ENCODE data around the gene MPST. TPM values are rescaled to one million over a fixed set of nuclear protein-coding genes. Genes with fewer than 3 reads are reported as not detected.

The MPST gene
- polyA plus RNA-seq, 1 donor (not counting 4 experiments of a cell fraction or from before 2014, with no cell fraction given): 23.5 TPM

- no peak for DNase-seq (ENCODE audit: low read depth, low spot score)
- peaks cover 4% of the 10 kb centered on the region for H3K27me3 ChIP-seq (ENCODE audit: control insufficient read depth, extremely low read depth, insufficient read depth, low read length)
- H2AFZ ChIP-seq (ENCODE audit: control insufficient read depth, low read length): no peak overlapping the region
- no peak overlapping the region for H3K27ac ChIP-seq (ENCODE audit: control insufficient read depth, insufficient read depth, low read length)
- H3K36me3 ChIP-seq (ENCODE audit: control insufficient read depth in 2 of 2, extremely low read depth in 1 of 2, insufficient read depth in 2 of 2, low read length in 2 of 2): no peaks in the 10 kb centered on the region
- H4K20me1 ChIP-seq (ENCODE audit: control insufficient read depth, extremely low read depth, insufficient read depth, low read length): no peaks in the 10 kb centered on the region
- no peaks in the 10 kb centered on the region for H3K4me1 ChIP-seq (ENCODE audit: control insufficient read depth, extremely low read depth, insufficient read depth, low read length)
- H3K9ac ChIP-seq (ENCODE audit: control insufficient read depth, extremely low read depth, insufficient read depth, low read length): no peak overlapping the region
- dilution Hi-C loops (cut with MboI; ENCODE audit: extremely low pct_ligation_motif_present, low sequenced_read_pairs): no loop called here
- no peak overlapping the region for H3K4me2 ChIP-seq (ENCODE audit: control insufficient read depth, extremely low read depth, insufficient read depth, low read depth, low read length)
- no peaks in the 10 kb centered on the region for H3K9me1 ChIP-seq (ENCODE audit: control insufficient read depth, extremely low read depth, insufficient read depth, low read length)
- H3K9me3 ChIP-seq (ENCODE audit: control insufficient read depth, low read depth, low read length): peaks cover 3% of the 10 kb centered on the region
- TF ChIP-seq, protein P1, sequence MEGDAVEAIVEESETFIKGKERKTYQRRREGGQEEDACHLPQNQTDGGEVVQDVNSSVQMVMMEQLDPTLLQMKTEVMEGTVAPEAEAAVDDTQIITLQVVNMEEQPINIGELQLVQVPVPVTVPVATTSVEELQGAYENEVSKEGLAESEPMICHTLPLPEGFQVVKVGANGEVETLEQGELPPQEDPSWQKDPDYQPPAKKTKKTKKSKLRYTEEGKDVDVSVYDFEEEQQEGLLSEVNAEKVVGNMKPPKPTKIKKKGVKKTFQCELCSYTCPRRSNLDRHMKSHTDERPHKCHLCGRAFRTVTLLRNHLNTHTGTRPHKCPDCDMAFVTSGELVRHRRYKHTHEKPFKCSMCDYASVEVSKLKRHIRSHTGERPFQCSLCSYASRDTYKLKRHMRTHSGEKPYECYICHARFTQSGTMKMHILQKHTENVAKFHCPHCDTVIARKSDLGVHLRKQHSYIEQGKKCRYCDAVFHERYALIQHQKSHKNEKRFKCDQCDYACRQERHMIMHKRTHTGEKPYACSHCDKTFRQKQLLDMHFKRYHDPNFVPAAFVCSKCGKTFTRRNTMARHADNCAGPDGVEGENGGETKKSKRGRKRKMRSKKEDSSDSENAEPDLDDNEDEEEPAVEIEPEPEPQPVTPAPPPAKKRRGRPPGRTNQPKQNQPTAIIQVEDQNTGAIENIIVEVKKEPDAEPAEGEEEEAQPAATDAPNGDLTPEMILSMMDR (optimal IDR thresholded peaks at IDR 0.05 in 1 of 3, IDR thresholded peaks at IDR 0.05 in 1 of 3, conservative IDR thresholded peaks at IDR 0.05 in 1 of 3; ENCODE audit: extremely low read depth in 1 of 3, insufficient read depth in 2 of 3, low read length in 3 of 3): no peak
- TF ChIP-seq EZH2 (IDR thresholded peaks at IDR 0.05; ENCODE audit: low read length): no peak
- no peaks in the 10 kb centered on the region for H3K79me2 ChIP-seq (ENCODE audit: control insufficient read depth, insufficient read depth, low read length)
- no peak for FAIRE-seq
- no peak overlapping the region for H3K4me3 ChIP-seq (ENCODE audit: control insufficient read depth in 2 of 3, extremely low read depth in 1 of 3, insufficient read depth in 2 of 3, low read depth in 1 of 3, low read length in 3 of 3)
Observed at GRCh38 chr22:36985211-36985889, 34.2 kb upstream of the MPST start.

DNA sequence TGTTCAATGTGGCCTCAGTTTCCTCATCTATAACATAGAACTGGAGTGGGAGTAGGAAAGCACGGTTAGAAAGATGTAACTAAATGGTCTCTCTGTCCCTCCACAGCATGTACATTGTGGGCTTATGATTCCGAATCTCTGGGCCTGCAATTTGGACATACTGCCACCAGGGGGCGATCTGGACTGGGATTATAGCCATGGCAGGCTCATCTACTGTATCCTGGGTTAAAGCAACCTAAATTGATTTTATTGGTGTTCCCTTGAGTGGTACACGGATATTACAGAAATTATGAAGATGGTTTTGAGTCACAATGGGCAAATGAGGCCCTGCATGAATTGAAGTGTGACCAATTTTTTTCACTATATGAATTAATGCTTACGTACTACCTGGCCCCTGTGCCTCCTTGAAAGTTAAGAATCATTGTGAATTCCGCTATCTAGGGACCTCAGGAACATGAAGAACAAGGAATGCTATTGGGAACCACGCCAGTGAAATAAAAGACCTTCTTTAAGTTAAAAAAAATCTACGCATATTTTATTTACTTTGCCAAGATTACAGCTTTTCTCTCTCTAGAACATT is 33.2 kb upstream of the MPST start:
- peak; percentile 5 for FAIRE-seq
- Histone ChIP-seq H3K27ac (ENCODE audit: control insufficient read depth, insufficient read depth, low read length) (no peak overlapping the region), H3K4me3 (ENCODE audit: control insufficient read depth in 2 of 3, extremely low read depth in 1 of 3, insufficient read depth in 2 of 3, low read depth in 1 of 3, low read length in 3 of 3) (no peak overlapping the region), H3K4me1 (ENCODE audit: control insufficient read depth, extremely low read depth, insufficient read depth, low read length) (no peaks in the 10 kb centered on the region), H3K9ac (ENCODE audit: control insufficient read depth, extremely low read depth, insufficient read depth, low read length) (no peak overlapping the region), H3K9me1 (ENCODE audit: control insufficient read depth, extremely low read depth, insufficient read depth, low read length) (no peaks in the 10 kb centered on the region), H2AFZ (ENCODE audit: control insufficient read depth, low read length) (no peak overlapping the region), H3K79me2 (ENCODE audit: control insufficient read depth, insufficient read depth, low read length) (no peaks in the 10 kb centered on the region), H3K36me3 (ENCODE audit: control insufficient read depth in 2 of 2, extremely low read depth in 1 of 2, insufficient read depth in 2 of 2, low read length in 2 of 2) (no peaks in the 10 kb centered on the region), H3K9me3 (ENCODE audit: control insufficient read depth, low read depth, low read length) (peaks cover 3% of the 10 kb centered on the region), H3K27me3 (ENCODE audit: control insufficient read depth, extremely low read depth, insufficient read depth, low read length) (peaks cover 4% of the 10 kb centered on the region), H4K20me1 (ENCODE audit: control insufficient read depth, extremely low read depth, insufficient read depth, low read length) (no peaks in the 10 kb centered on the region), H3K4me2 (ENCODE audit: control insufficient read depth, extremely low read depth, insufficient read depth, low read depth, low read length) (no peak overlapping the region)
- TF ChIP-seq, protein P1 (optimal IDR thresholded peaks at IDR 0.05 in 1 of 3, IDR thresholded peaks at IDR 0.05 in 1 of 3, conservative IDR thresholded peaks at IDR 0.05 in 1 of 3; ENCODE audit: extremely low read depth in 1 of 3, insufficient read depth in 2 of 3, low read length in 3 of 3): peak; percentile 73 to 88 (median 81)
- TF ChIP-seq EZH2 (IDR thresholded peaks at IDR 0.05; ENCODE audit: low read length): no peak
- dilution Hi-C loops (cut with MboI; ENCODE audit: extremely low pct_ligation_motif_present, low sequenced_read_pairs): no loop called here
- DNase-seq (ENCODE audit: low read depth, low spot score): no peak

All from keratinocyte (primary cell).